Measurements from ENCODE around the gene PACRG.

PACRG gene

DNA sequence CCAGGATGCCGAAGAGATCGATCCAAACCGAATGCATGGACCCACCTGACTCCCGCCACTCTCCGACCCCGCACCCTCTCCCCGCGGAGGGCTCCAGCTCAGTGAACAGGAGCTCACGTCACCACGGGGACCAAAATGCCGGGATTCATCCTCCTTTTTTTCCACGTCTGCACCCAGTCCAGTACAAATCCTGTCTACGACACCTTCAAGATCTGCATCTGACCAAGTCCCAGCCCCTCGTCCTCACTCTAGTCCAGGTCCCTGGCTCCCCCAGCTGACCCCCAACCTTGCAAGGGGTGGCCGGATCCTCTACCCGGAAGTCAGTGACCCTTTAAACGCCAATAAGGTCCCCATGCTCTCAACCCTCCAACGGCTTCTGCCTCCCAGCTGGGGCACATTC lies 593.9 kb downstream of the PACRG start:
- no peaks in the 10 kb centered on the region for H3K27me3 ChIP-seq (ENCODE audit: control insufficient read depth in 1 of 2, insufficient read depth in 2 of 2, low read length in 2 of 2)
- H3K9me3 ChIP-seq (ENCODE audit: control insufficient read depth in 1 of 2, low read length in 2 of 2), result no peaks in the 10 kb centered on the region
- H3K4me1 ChIP-seq (ENCODE audit: control insufficient read depth in 1 of 2, insufficient read depth in 2 of 2, low read length in 2 of 2), result no peaks in the 10 kb centered on the region
- H3K4me3 ChIP-seq (ENCODE audit: low read depth in 1 of 2, low read length in 2 of 2), result no peak overlapping the region
- no peak overlapping the region for H3K9ac ChIP-seq (ENCODE audit: low read depth in 1 of 2, low read length in 2 of 2)
- no peaks in the 10 kb centered on the region for H3K36me3 ChIP-seq (ENCODE audit: control insufficient read depth in 1 of 2, insufficient read depth in 2 of 2, low read length in 2 of 2)
- no peak overlapping the region for H3K27ac ChIP-seq (ENCODE audit: low read depth, low read length)

DNA sequence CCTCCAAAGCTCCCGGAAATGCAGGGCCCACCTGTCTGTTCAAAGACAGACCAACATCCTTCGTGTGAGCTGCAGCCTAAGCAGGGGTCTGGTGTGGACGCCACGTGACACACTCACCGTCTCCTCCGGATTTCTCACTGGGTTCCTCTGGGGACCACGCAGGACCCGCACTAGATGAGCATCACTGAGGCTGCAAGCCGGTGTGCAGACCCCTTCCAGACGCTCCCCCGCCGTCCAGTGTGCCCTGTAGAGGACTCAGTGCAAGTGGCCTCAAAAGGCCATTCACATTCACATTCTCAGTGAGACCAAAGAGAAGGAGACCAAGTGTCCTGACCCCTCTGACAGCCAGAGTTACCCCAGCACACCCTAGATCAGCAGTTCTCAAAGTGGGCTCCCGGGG lies 595.5 kb downstream of the PACRG start:
- no peaks in the 10 kb centered on the region for H3K27me3 ChIP-seq (ENCODE audit: control insufficient read depth in 1 of 2, insufficient read depth in 2 of 2, low read length in 2 of 2)
- H3K36me3 ChIP-seq (ENCODE audit: control insufficient read depth in 1 of 2, insufficient read depth in 2 of 2, low read length in 2 of 2), result no peaks in the 10 kb centered on the region
- no peak overlapping the region for H3K9ac ChIP-seq (ENCODE audit: low read depth in 1 of 2, low read length in 2 of 2)
- peaks cover 0 to 3% of the 10 kb centered on the region in 2 donors for H3K9me3 ChIP-seq (ENCODE audit: control insufficient read depth in 1 of 2, low read length in 2 of 2)
- no peak overlapping the region for H3K4me3 ChIP-seq (ENCODE audit: low read depth in 1 of 2, low read length in 2 of 2)
- no peak overlapping the region for H3K27ac ChIP-seq (ENCODE audit: low read depth, low read length)
- no peaks in the 10 kb centered on the region for H3K4me1 ChIP-seq (ENCODE audit: control insufficient read depth in 1 of 2, insufficient read depth in 2 of 2, low read length in 2 of 2)

DNA sequence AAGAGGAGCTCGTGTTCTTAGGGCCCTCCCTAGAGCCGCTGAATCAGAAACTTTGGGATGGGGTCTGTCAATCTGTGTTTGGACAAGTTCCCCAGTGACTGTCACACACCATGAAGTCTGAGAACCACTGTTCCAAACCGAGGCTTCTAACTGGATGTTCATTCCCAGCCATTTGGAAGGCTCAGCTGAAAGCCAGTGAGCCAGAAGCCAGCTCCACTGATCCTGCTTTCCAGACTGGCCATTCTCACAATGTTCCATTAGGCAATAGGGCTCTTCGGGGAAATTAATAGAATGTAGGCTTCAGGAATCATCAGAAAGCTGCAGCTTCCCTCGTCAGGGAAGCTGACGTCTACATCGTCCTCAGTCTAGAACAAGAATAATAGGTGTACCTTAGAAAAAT lies 595.9 kb downstream of the PACRG start:
- H3K36me3 ChIP-seq (ENCODE audit: control insufficient read depth in 1 of 2, insufficient read depth in 2 of 2, low read length in 2 of 2), result no peaks in the 10 kb centered on the region
- no peak overlapping the region for H3K27ac ChIP-seq (ENCODE audit: low read depth, low read length)
- H3K4me3 ChIP-seq (ENCODE audit: low read depth in 1 of 2, low read length in 2 of 2), result no peak overlapping the region
- no peaks in the 10 kb centered on the region for H3K4me1 ChIP-seq (ENCODE audit: control insufficient read depth in 1 of 2, insufficient read depth in 2 of 2, low read length in 2 of 2)
- H3K9ac ChIP-seq (ENCODE audit: low read depth in 1 of 2, low read length in 2 of 2), result no peak overlapping the region
- no peaks in the 10 kb centered on the region for H3K27me3 ChIP-seq (ENCODE audit: control insufficient read depth in 1 of 2, insufficient read depth in 2 of 2, low read length in 2 of 2)
- peaks cover 0 to 3% of the 10 kb centered on the region in 2 donors for H3K9me3 ChIP-seq (ENCODE audit: control insufficient read depth in 1 of 2, low read length in 2 of 2)

DNA sequence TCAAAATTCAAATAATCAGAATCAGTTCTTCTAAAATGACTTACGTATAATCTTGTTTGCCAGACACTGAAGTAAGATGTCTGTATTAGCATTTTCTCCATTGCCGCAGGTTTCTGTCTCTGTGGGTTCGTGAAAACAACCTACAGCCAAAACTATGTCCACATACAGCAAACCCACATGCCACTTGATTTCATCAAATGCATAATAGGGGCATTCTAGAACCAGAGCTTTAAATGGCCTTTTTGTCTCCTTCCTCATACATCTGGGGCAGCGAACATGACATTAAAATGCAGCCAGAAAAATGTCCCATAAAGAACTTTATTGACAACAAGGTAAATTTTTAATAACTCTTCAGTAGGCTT lies 596.5 kb downstream of the PACRG start:
- H3K36me3 ChIP-seq (ENCODE audit: control insufficient read depth in 1 of 2, insufficient read depth in 2 of 2, low read length in 2 of 2), result no peaks in the 10 kb centered on the region
- H3K9ac ChIP-seq (ENCODE audit: low read depth in 1 of 2, low read length in 2 of 2), result no peak overlapping the region
- H3K27ac ChIP-seq (ENCODE audit: low read depth, low read length), result no peak overlapping the region
- no peak overlapping the region for H3K4me3 ChIP-seq (ENCODE audit: low read depth in 1 of 2, low read length in 2 of 2)
- no peaks in the 10 kb centered on the region for H3K4me1 ChIP-seq (ENCODE audit: control insufficient read depth in 1 of 2, insufficient read depth in 2 of 2, low read length in 2 of 2)
- no peaks in the 10 kb centered on the region for H3K27me3 ChIP-seq (ENCODE audit: control insufficient read depth in 1 of 2, insufficient read depth in 2 of 2, low read length in 2 of 2)
- peaks cover 0 to 3% of the 10 kb centered on the region in 2 donors for H3K9me3 ChIP-seq (ENCODE audit: control insufficient read depth in 1 of 2, low read length in 2 of 2)

DNA sequence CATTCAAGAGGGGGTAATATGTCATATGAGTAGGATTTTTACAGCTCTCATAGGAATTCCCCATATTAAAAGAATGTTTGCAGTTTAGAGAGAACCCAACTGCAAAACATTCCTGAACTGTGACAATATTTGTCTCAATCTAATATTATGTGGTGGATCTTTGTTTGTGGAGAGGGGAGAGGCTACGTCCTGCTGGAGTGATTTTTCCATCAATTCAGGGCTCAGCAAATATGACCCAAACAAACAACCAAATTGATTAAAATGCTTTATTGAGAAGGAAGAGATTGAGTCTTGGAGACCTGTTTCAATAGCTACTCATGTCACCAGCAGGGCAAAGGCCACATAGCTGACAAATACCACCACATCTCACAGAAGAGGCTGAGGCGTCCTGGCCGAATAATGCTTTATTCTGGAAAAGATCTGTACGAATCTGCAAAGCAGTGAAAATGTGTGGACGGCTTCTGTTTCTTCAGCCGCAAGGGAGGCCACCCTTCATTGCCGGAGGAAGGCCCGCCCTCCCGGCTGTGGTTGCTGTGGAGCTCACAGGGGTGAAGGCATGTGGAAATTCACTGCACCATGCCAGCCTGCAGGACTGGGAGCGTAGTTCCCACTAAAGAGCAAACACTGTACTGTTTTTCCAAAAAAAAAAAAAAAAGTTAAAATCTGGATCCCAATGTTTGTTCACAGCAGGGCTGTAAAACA lies 597.1 kb downstream of the PACRG start:
- Histone ChIP-seq H3K9me3 (ENCODE audit: control insufficient read depth in 1 of 2, low read length in 2 of 2) (peaks cover 0 to 3% of the 10 kb centered on the region in 2 donors), H3K27me3 (ENCODE audit: control insufficient read depth in 1 of 2, insufficient read depth in 2 of 2, low read length in 2 of 2) (no peaks in the 10 kb centered on the region), H3K4me1 (ENCODE audit: control insufficient read depth in 1 of 2, insufficient read depth in 2 of 2, low read length in 2 of 2) (no peaks in the 10 kb centered on the region), H3K4me3 (ENCODE audit: low read depth in 1 of 2, low read length in 2 of 2) (no peak overlapping the region), H3K9ac (ENCODE audit: low read depth in 1 of 2, low read length in 2 of 2) (no peak overlapping the region), H3K27ac (ENCODE audit: low read depth, low read length) (no peak overlapping the region), H3K36me3 (ENCODE audit: control insufficient read depth in 1 of 2, insufficient read depth in 2 of 2, low read length in 2 of 2) (no peaks in the 10 kb centered on the region)

DNA sequence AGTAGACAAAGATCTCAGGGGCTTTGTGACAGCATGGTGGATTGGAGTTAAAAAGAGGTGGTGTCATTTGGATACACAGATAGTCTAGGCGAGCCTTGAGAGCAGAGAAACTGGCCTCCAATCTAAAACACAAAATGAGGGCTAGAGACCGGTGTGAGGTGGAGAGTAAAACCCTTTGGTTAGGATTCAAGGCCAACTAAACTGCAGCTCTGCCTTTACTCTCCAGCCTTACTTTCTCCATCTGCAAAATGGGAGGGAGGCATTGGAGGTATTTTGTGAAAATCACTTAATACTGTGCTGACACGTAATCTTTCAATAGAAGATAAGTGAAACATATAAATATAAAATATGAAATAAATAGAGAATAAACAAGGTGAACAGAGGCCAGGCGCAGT lies 597.6 kb downstream of the PACRG start:
- no peak overlapping the region for H3K9ac ChIP-seq (ENCODE audit: low read depth in 1 of 2, low read length in 2 of 2)

DNA sequence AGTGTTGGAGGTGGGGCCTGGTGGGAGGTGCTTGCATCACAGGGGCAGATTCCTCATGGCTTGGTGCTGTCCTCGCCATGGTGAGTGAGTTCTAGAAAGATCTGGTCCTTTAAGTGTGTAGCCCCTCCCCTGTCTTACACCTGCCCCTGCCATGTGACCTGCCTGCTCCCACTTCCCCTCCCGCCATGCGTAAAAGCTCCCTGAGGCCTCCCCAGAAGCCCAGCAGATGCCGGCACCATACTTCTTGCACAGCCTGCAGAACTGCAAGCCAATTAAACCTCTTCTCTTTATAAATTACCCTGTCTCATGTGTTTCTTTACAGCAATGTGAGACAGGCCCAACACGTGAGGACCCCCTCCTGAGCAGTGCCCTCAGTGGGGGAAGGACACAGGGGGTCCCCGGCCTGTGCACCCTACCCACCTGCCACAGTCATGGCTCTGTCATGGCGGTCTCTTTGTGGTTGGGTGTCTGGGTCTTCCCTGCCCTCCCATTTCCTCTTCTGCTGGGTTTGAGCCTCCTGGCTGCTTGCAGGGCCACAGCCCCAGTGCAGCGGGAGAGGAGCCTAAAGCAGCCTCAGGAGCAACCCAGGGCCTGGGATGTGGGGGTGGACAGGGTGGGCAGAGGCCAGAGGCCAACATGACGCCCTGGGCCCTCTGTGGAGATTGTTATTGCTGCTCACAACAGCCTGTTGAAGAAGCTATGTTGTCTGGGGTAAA lies 599.5 kb downstream of the PACRG start:
- Histone ChIP-seq H3K27me3 (ENCODE audit: control insufficient read depth in 1 of 2, insufficient read depth in 2 of 2, low read length in 2 of 2) (no peaks in the 10 kb centered on the region), H3K4me1 (ENCODE audit: control insufficient read depth in 1 of 2, insufficient read depth in 2 of 2, low read length in 2 of 2) (no peaks in the 10 kb centered on the region), H3K9me3 (ENCODE audit: control insufficient read depth in 1 of 2, low read length in 2 of 2) (peaks cover 0 to 3% of the 10 kb centered on the region in 2 donors), H3K4me3 (ENCODE audit: low read depth in 1 of 2, low read length in 2 of 2) (no peak overlapping the region), H3K9ac (ENCODE audit: low read depth in 1 of 2, low read length in 2 of 2) (no peak overlapping the region), H3K36me3 (ENCODE audit: control insufficient read depth in 1 of 2, insufficient read depth in 2 of 2, low read length in 2 of 2) (no peaks in the 10 kb centered on the region), H3K27ac (ENCODE audit: low read depth, low read length) (no peak overlapping the region)

More for the DNA sequence above, 597.6 kb downstream of the PACRG start:
- Histone ChIP-seq H3K9me3 (ENCODE audit: control insufficient read depth in 1 of 2, low read length in 2 of 2) (peaks cover 0 to 3% of the 10 kb centered on the region in 2 donors), H3K4me1 (ENCODE audit: control insufficient read depth in 1 of 2, insufficient read depth in 2 of 2, low read length in 2 of 2) (no peaks in the 10 kb centered on the region), H3K4me3 (ENCODE audit: low read depth in 1 of 2, low read length in 2 of 2) (no peak overlapping the region), H3K36me3 (ENCODE audit: control insufficient read depth in 1 of 2, insufficient read depth in 2 of 2, low read length in 2 of 2) (no peaks in the 10 kb centered on the region), H3K27me3 (ENCODE audit: control insufficient read depth in 1 of 2, insufficient read depth in 2 of 2, low read length in 2 of 2) (no peaks in the 10 kb centered on the region), H3K27ac (ENCODE audit: low read depth, low read length) (no peak overlapping the region)

DNA sequence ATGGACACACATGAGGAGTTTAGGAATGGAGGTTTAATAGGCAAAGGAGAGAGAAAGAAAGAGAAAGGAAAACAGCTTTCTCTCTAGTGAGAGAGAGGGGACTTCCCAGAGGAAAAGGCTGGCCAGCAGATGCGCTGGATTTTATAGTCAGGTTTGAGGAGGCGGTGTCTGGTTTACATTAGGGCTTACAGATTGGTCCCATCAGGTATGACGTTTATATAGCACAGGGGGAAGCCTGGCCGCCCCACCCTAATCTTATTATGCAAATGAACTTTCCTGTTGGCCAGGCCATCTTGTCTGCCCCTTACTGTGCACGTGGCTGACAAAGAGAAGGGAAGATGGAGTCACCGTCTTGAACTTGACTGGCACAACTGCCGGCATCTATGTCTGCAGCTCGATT lies 600.1 kb downstream of the PACRG start:
- no peaks in the 10 kb centered on the region for H3K4me1 ChIP-seq (ENCODE audit: control insufficient read depth in 1 of 2, insufficient read depth in 2 of 2, low read length in 2 of 2)
- no peaks in the 10 kb centered on the region for H3K36me3 ChIP-seq (ENCODE audit: control insufficient read depth in 1 of 2, insufficient read depth in 2 of 2, low read length in 2 of 2)
- peaks cover 0 to 3% of the 10 kb centered on the region in 2 donors for H3K9me3 ChIP-seq (ENCODE audit: control insufficient read depth in 1 of 2, low read length in 2 of 2)
- no peak overlapping the region for H3K27ac ChIP-seq (ENCODE audit: low read depth, low read length)
- no peak overlapping the region for H3K4me3 ChIP-seq (ENCODE audit: low read depth in 1 of 2, low read length in 2 of 2)
- H3K9ac ChIP-seq (ENCODE audit: low read depth in 1 of 2, low read length in 2 of 2), result no peak overlapping the region
- no peaks in the 10 kb centered on the region for H3K27me3 ChIP-seq (ENCODE audit: control insufficient read depth in 1 of 2, insufficient read depth in 2 of 2, low read length in 2 of 2)

DNA sequence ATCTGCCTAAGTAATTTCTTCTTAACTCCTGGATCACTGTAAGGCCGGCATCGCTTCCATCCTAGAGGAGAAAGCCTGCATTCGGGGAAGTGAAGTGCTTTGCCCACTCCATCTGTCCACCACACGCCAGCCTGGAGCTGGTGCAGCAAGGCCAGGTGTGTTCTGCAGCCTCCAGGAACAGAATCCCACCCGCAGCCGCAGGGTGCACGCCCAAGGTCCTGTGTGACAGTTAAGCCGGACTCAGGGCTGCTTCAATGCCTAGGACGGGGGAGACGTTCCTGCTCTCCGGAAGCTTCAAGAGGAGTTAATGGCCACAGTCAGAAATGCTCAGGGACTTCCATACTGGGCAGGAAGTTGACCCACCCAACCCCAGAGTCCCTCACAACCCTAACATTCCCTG lies 600.6 kb downstream of the PACRG start:
- Histone ChIP-seq H3K9ac (ENCODE audit: low read depth in 1 of 2, low read length in 2 of 2) (no peak overlapping the region), H3K27ac (ENCODE audit: low read depth, low read length) (no peak overlapping the region), H3K36me3 (ENCODE audit: control insufficient read depth in 1 of 2, insufficient read depth in 2 of 2, low read length in 2 of 2) (no peaks in the 10 kb centered on the region), H3K4me1 (ENCODE audit: control insufficient read depth in 1 of 2, insufficient read depth in 2 of 2, low read length in 2 of 2) (no peaks in the 10 kb centered on the region), H3K9me3 (ENCODE audit: control insufficient read depth in 1 of 2, low read length in 2 of 2) (peaks cover 0 to 3% of the 10 kb centered on the region in 2 donors), H3K27me3 (ENCODE audit: control insufficient read depth in 1 of 2, insufficient read depth in 2 of 2, low read length in 2 of 2) (no peaks in the 10 kb centered on the region), H3K4me3 (ENCODE audit: low read depth in 1 of 2, low read length in 2 of 2) (no peak overlapping the region)

DNA sequence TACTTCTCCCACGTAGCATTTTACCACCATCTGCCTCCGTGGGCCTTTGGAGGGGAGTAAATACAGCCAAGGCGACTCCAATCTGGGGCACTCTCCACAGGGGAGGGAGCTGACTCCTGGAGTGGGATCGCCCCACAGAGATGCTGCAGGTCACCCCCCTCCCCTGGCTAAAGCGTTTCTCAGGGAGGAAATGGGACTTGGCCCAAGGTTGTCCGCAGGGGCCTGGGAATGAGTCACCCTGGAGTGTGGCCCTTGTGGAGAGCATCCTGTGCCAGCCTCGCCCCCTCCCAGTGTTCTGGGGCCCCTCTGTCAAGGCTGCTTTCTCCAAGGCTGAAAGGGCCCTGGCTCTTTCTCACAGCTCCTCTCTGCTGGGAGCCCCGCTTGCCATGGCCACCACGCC lies 602.2 kb downstream of the PACRG start:
- Histone ChIP-seq H3K9me3 (ENCODE audit: control insufficient read depth in 1 of 2, low read length in 2 of 2) (peaks cover 0 to 3% of the 10 kb centered on the region in 2 donors), H3K9ac (ENCODE audit: low read depth in 1 of 2, low read length in 2 of 2) (no peak overlapping the region), H3K4me3 (ENCODE audit: low read depth in 1 of 2, low read length in 2 of 2) (no peak overlapping the region), H3K4me1 (ENCODE audit: control insufficient read depth in 1 of 2, insufficient read depth in 2 of 2, low read length in 2 of 2) (no peaks in the 10 kb centered on the region), H3K27me3 (ENCODE audit: control insufficient read depth in 1 of 2, insufficient read depth in 2 of 2, low read length in 2 of 2) (no peaks in the 10 kb centered on the region), H3K36me3 (ENCODE audit: control insufficient read depth in 1 of 2, insufficient read depth in 2 of 2, low read length in 2 of 2) (no peaks in the 10 kb centered on the region), H3K27ac (ENCODE audit: low read depth, low read length) (no peak overlapping the region)
